Stimulated activated naive B cell treated with anti-CD40 and anti-IgM and Interleukin-4, amounts not matched to agents 10 μg/mL and 1 μg/mL and 100 μg/mL, for 72 hours (primary cell): Measurements from ENCODE around the gene CYP2C9.
"Not testable (repeated sequence)": the region's sequence is repeated elsewhere in the genome, so short reads cannot be mapped to it uniquely, and the experiment has no call there.

Source experiments
- ATAC-seq, 2 donors: fragments of 150-1000 bp; cut with Tn5 transposase; replicated peaks; 2 replicates each; pipeline ENCODE4 v1.10.0; 2021; ENCODE audit warnings: moderate library complexity in 1 of 2
- DNase-seq: peaks from one replicate; pipeline ENCODE4 v3.0.0; 2021
- H3K27ac Mint-ChIP-seq: one replicate; pipeline ENCODE4 v1.8.0; 2022; ENCODE audit warnings: mild to moderate bottlenecking, mixed read lengths
- H3K27me3 Mint-ChIP-seq, 2 donors: one replicate each; pipeline ENCODE4 v1.8.0; 2022; ENCODE audit warnings: mixed read lengths in 2 of 2
- H3K36me3 Mint-ChIP-seq, 2 donors: one replicate each; pipeline ENCODE4 v1.8.0; 2022; ENCODE audit warnings: mixed read lengths in 2 of 2, mild to moderate bottlenecking in 1 of 2
- H3K4me1 Mint-ChIP-seq, 2 donors: one replicate each; pipeline ENCODE4 v1.8.0; 2022; ENCODE audit warnings: mixed read lengths in 2 of 2, mild to moderate bottlenecking in 1 of 2
- H3K4me3 Mint-ChIP-seq, 2 donors: one replicate each; pipeline ENCODE4 v1.8.0; 2022; ENCODE audit warnings: mild to moderate bottlenecking in 2 of 2, mixed read lengths in 2 of 2, moderate library complexity in 1 of 2
- H3K9me3 Mint-ChIP-seq, 2 donors: one replicate each; pipeline ENCODE4 v1.8.0; 2022; ENCODE audit warnings: mixed read lengths in 2 of 2, mild to moderate bottlenecking in 1 of 2

CYP2C9 gene

DNA sequence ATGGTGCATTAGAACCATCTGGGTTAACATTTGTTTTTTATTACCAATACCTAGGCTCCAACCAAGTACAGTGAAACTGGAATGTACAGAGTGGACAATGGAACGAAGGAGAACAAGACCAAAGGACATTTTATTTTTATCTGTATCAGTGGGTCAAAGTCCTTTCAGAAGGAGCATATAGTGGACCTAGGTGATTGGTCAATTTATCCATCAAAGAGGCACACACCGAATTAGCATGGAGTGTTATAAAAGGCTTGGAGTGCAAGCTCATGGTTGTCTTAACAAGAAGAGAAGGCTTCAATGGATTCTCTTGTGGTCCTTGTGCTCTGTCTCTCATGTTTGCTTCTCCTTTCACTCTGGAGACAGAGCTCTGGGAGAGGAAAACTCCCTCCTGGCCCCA, at the start of gene CYP2C9:
Gene CYP2C9 (plus strand): TSS at position 276 of the 400 bp plus-strand sequence. CDS start 25 bp downstream, at position 301.
- Mint-ChIP-seq H3K27ac (no peak within 1 kb of the TSS), H3K9me3 (peaks cover 10 to 14% of the 10 kb centered on the region in 2 donors), H3K36me3 (peaks cover 0 to 2% of the 10 kb centered on the region in 2 donors), H3K27me3 (no peaks in the 10 kb centered on the region), H3K4me3 (no peak within 1 kb of the TSS), H3K4me1 (no peaks in the 10 kb centered on the region)
- ATAC-seq (no peak), DNase-seq (no peak)

DNA sequence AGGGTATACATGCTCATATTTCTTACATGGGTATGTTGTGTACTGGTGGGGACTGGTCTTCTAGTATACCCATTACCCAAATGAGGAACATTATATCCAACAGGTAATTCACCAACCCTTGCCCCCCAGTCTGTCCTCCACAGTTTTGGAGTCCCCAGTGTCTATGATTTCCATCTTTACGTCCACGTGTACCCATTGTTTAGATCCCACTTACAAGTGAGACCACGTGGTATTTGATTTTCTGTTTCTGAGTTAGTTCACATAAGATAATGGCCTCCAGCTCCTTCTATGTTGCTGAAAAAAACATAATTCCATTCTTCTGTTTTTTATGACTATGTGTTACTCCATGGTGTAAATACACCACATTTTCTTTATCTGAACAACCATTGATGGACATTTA, 49.3 kb upstream of the CYP2C9 start:
- Mint-ChIP-seq H3K4me1 (no peaks in the 10 kb centered on the region), H3K27ac (no peak overlapping the region), H3K27me3 (no peaks in the 10 kb centered on the region), H3K36me3 (no peaks in the 10 kb centered on the region), H3K9me3 (peaks cover 4 to 7% of the 10 kb centered on the region in 2 donors), H3K4me3 (no peak overlapping the region)
- DNase-seq = no peak
- no peak for ATAC-seq

DNA sequence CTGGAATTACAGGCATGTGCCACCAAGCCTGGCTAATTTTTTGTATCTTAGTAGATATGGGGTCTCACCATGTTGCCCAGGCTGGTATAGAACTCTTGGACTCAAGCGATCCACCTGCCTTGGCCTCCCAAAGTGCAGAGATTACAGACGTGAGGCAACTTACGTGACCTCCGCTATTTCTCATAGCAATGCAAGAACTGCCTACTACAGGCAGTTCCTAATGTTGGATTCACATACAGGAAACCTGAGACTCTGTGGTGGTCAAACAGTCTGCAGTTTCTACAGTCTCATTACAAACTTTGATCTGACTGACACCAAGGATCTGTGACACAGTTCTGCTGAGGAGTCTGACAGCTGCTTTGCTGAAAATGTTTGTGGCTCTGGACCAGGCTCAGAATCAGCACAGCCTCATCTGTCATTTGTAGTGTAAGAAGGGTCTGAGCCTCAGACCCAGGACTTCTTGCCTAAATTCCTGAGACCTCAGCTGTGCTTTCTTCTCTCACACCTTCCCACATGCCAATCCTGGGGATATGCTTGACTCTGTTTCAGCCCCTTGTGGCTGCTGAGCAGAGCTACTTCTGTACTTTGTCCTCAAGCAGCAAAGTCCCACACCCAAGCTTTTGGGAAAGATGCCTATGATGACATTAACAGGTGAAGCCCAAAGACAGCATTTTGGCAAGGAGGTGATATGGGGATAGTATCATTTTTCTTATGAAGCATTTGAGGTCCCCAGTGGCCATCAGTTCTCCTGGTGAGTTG, 48.0 kb upstream of the CYP2C9 start:
- H3K36me3 Mint-ChIP-seq = no peaks in the 10 kb centered on the region
- H3K9me3 Mint-ChIP-seq = peaks cover 4 to 11% of the 10 kb centered on the region in 2 donors
- H3K27ac Mint-ChIP-seq = no peak overlapping the region
- no peak overlapping the region for H3K4me3 Mint-ChIP-seq
- no peaks in the 10 kb centered on the region for H3K27me3 Mint-ChIP-seq
- ATAC-seq (no peak), DNase-seq (no peak)
- no peaks in the 10 kb centered on the region for H3K4me1 Mint-ChIP-seq

DNA sequence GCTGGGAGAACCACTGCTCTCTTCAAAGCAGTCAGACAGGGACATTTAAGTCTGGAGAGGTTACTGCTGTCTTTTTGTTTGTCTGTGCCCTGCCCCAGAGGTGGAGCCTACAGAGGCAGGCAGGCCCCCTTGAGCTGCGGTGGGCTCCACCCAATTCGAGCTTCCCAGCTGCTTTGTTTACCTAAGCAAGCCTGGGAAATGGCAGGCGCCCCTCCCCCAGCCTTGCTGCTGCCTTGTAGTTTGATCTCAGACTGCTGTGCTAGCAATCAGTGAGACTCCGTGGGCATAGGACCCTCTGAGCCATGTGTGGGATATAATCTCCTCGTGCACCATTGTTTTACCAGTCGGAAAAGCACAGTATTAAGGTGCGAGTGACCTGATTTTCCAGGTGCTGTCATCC, 40.0 kb upstream of the CYP2C9 start:
- not testable (repeated sequence) for H3K27me3 Mint-ChIP-seq, ATAC-seq, H3K27ac Mint-ChIP-seq, H3K4me1 Mint-ChIP-seq, H3K4me3 Mint-ChIP-seq, DNase-seq, H3K36me3 Mint-ChIP-seq
- peaks cover 0 to 20% of the 10 kb centered on the region in 2 donors for H3K9me3 Mint-ChIP-seq

DNA sequence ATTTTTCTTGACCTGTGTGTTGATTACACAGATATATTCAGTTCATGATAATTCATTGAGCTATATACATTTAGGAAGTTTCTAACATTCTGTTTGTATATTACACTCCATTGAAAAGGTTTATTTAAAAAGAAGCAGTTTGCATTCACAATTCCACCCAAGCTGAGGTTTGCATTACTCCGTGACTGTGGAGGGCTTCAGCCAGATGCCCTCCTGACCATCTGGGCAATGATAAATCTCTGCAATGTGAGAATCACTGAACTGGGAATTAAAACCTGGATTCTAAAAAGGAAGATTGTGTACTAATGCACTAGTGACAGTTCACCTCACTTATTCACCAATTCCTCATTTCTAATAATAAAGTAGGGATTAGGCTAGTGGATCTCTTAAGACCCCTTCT, 36.4 kb upstream of the CYP2C9 start:
- H3K27me3 Mint-ChIP-seq = peaks cover 0 to 4% of the 10 kb centered on the region in 2 donors
- H3K36me3 Mint-ChIP-seq = no peaks in the 10 kb centered on the region
- H3K4me3 Mint-ChIP-seq = no peak overlapping the region
- no peak for ATAC-seq
- H3K27ac Mint-ChIP-seq = no peak overlapping the region
- no peak for DNase-seq
- peaks cover 0 to 11% of the 10 kb centered on the region in 2 donors for H3K9me3 Mint-ChIP-seq
- H3K4me1 Mint-ChIP-seq = no peaks in the 10 kb centered on the region

DNA sequence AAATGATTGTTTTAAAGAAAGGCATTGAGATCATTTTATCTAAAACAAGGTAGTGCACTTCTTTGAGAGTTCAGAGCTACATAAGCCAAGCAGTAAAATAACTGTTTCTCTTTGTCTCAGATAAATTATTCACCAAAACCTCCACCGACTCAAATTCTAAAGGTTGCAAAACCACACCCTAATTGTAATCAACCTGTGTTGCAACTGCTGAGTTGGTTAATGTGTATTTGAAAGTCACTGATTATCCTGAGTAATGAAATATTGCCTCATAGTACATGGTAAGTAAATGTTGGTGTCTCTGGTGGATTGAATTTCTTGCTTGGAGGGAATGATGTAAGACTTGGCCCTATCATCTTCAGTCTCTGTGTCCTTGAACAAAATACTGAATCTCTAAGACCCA, 35.9 kb upstream of the CYP2C9 start:
- Mint-ChIP-seq H3K4me3 (no peak overlapping the region), H3K27ac (no peak overlapping the region), H3K4me1 (no peaks in the 10 kb centered on the region), H3K9me3 (peaks cover 0 to 6% of the 10 kb centered on the region in 2 donors), H3K36me3 (no peaks in the 10 kb centered on the region), H3K27me3 (peaks cover 0 to 4% of the 10 kb centered on the region in 2 donors)
- ATAC-seq (no peak), DNase-seq (no peak)

DNA sequence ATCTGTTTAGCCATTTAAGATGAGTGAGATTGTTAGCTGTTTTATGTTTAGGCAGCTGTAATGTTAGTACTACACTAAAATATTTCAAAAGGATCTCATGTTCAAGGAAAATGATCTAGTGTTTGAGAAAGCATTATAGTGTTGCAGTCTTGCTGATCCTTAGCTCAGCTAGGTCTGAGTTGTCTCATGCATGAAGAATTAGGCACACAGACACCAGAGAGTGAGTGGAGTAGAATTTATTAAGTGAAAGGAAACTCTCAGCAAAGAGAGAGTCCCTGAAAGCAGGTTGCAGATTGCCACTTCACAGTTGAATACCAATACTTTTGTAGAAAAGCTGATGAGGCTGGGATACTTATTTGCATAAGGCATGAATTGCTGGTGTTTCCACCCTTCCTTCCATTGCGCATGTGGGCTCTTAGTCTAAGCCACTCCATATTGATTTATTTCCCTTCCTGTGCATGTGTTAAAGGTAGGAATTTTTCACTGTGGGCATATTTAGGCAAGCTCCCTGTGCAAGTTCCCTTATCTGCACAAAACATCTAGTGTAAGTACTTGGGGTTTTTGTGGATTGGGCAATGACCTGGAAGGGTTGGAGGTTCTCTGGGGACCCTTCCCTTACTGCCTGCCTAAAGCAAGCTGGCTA, 33.8 kb upstream of the CYP2C9 start:
- H3K27ac Mint-ChIP-seq, H3K36me3 Mint-ChIP-seq, H3K4me1 Mint-ChIP-seq, H3K4me3 Mint-ChIP-seq, H3K27me3 Mint-ChIP-seq, H3K9me3 Mint-ChIP-seq, DNase-seq, ATAC-seq: not testable (repeated sequence)

DNA sequence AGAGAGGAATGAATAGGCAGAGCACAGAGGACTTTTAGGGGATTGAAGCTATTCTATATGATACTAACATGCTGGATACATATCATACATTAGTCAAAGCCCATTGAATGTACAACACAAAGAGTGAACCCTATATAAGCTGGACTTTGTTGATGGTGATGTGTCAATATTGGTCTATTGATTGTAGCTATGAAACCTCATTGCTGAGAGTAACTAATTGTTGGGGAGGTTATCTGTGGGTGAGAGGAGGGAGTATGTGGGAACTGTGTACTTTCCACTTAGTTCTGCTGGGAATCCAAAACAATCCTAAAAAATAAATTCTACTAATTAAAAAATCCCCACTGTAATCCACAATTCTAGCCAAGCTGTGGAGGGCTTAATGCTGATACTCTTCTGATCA, 22.0 kb upstream of the CYP2C9 start:
- no peaks in the 10 kb centered on the region for H3K36me3 Mint-ChIP-seq
- no peak overlapping the region for H3K27ac Mint-ChIP-seq
- no peaks in the 10 kb centered on the region for H3K4me1 Mint-ChIP-seq
- peaks cover 0 to 2% of the 10 kb centered on the region in 2 donors for H3K27me3 Mint-ChIP-seq
- peaks cover 16 to 17% of the 10 kb centered on the region in 2 donors for H3K9me3 Mint-ChIP-seq
- DNase-seq (no peak), ATAC-seq (no peak)
- H3K4me3 Mint-ChIP-seq = no peak overlapping the region

DNA sequence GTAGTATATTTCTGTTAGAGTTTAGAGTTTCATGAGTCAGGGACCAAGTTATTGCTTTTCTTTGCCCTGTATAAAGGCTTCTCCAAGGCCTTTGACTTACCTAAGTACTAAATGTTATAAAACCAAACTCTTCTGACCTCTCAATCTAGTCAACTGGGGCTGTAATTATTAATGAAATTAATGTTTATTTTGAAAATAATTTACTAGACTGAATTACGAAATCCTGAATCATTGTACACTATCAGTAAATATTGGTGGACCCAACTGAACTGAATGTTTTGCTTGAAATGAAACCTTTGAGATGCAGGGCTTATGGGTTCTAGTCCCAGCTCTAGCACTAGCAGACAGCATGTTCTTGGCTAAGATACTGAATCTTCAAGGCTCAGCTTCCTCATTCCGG, 1.7 kb upstream of the CYP2C9 start:
- peaks cover 0 to under 1% of the 10 kb centered on the region in 2 donors for H3K36me3 Mint-ChIP-seq
- H3K9me3 Mint-ChIP-seq = peaks cover 1 to 6% of the 10 kb centered on the region in 2 donors
- H3K4me3 Mint-ChIP-seq = no peak overlapping the region
- no peaks in the 10 kb centered on the region for H3K27me3 Mint-ChIP-seq
- DNase-seq (no peak), ATAC-seq (no peak)
- H3K4me1 Mint-ChIP-seq = no peaks in the 10 kb centered on the region
- no peak overlapping the region for H3K27ac Mint-ChIP-seq

DNA sequence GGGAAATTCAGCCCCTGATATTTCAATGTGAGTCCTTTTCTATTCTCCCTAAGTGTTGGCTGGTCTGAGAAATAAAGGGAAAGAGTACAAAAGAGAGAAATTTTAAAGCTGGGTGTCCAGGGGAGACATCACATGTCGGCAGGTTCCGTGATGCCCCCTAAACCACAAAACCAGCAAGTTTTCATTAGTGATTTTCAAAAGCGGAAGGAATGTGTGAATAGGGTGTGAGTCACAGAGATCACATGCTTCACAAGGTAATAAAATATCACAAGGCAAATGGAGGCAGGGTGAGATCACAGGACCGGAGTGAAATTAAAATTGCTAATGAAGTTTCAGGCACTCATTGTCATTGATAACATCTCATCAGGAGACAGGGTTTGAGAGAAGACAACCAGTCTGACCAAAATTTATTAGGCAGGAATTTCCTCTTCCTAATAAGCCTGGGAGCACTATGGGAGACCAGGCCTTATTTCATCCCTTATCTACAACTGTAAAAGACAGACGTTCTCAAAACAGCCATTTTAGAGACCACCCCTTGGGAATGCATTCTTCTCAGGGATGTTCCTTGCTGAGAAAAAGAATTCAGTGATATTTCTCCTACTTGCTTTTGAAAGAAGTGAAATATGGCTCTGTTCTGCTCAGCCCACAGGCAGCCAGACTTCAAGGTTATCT, 5.1 kb downstream of the CYP2C9 start:
- not testable (repeated sequence) for H3K36me3 Mint-ChIP-seq, H3K27ac Mint-ChIP-seq, H3K4me1 Mint-ChIP-seq, DNase-seq, H3K4me3 Mint-ChIP-seq, ATAC-seq, H3K27me3 Mint-ChIP-seq
- H3K9me3 Mint-ChIP-seq = peaks cover 14 to 24% of the 10 kb centered on the region in 2 donors

DNA sequence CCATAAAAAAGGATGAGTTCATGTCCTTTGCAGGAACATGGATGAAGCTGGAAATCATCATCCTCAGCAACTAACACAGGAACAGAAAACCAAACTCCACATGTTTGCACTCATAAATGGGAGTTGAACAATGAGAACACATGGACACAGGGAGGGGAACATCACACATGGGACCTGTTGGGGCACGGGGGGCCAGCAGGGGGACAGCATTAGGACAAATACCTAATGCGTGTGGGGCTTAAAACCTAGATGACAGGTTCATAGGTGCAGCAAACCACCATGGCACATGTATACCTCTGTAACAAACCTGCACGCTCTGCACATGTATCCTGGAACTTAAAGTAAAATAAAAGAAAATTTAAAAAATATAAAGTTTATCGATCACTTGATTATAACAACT, 7.7 kb downstream of the CYP2C9 start:
- not testable (repeated sequence) for H3K4me1 Mint-ChIP-seq, ATAC-seq

DNA sequence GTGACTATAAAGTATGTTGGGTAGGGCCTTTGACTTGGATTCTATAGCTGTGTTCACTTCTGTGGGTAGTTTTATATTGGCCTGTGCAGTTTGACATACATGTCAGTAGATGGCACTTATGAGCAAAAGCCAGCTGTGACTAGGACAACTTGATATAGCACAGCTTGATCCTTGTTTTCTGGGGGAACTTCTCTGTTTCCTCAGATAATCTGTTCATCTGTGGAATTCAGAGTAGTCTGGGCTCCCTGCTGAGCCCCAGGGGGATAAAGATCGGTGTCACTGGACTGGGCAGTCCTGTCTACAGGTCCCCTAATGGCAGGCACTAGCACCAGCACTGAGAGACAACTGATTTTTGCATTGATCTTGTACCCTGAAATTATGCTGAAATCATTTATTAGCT, 25.4 kb downstream of the CYP2C9 start:
- ATAC-seq (peak; percentile 73 to 78), DNase-seq (no peak)
- Mint-ChIP-seq H3K27me3 (peaks cover 6 to 10% of the 10 kb centered on the region in 2 donors), H3K36me3 (no peaks in the 10 kb centered on the region), H3K9me3 (peaks cover 0 to 3% of the 10 kb centered on the region in 2 donors), H3K27ac (no peak overlapping the region), H3K4me1 (no peaks in the 10 kb centered on the region), H3K4me3 (no peak overlapping the region)

More for the DNA sequence above, 7.7 kb downstream of the CYP2C9 start:
- not testable (repeated sequence) for H3K36me3 Mint-ChIP-seq, H3K27ac Mint-ChIP-seq, DNase-seq, H3K27me3 Mint-ChIP-seq, H3K4me3 Mint-ChIP-seq
- H3K9me3 Mint-ChIP-seq = peaks cover 14 to 21% of the 10 kb centered on the region in 2 donors

DNA sequence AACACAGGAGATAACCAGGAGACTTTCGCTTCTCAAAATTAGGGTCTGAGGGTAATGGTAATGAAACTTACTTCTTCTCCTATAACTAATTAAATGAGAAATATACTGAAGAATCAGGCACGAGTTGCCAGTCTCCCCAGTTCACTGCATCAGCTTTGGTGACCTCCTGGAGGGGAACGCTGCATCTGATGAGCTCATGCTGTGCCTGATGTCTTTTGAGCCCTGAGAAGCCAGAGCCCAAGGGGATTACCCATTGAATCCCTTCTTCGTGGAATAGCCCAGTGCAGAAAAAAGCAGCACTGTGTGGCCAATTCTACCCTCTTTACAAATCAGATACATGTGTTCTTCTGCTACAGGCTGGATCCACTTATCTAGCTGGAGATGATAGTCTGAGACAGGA, 45.1 kb downstream of the CYP2C9 start:
- peaks cover 0 to 2% of the 10 kb centered on the region in 2 donors for H3K9me3 Mint-ChIP-seq
- no peaks in the 10 kb centered on the region for H3K4me1 Mint-ChIP-seq
- H3K36me3 Mint-ChIP-seq = no peaks in the 10 kb centered on the region
- ATAC-seq (no peak), DNase-seq (no peak)
- no peak overlapping the region for H3K4me3 Mint-ChIP-seq
- no peak overlapping the region for H3K27ac Mint-ChIP-seq
- peaks cover 0 to 4% of the 10 kb centered on the region in 2 donors for H3K27me3 Mint-ChIP-seq

DNA sequence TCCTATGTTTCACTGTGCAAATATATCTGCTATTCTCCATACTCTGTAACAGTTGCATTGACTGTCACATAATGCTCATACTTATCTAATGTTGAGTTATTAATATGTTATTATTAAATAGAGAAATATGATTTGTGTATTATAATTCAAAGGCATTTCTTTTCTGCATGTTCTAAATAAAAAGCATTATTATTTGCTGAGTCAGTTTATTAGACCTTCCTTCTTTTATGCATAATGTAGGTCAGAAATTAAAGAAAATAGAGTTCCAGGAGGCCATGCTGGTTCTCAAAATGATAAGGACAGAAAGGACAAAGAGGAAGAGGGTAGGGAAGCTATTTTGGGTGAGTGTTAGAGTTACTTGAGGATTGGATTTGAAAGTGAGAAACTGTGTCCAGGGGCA, 50.7 kb downstream of the CYP2C9 start:
- no peaks in the 10 kb centered on the region for H3K4me1 Mint-ChIP-seq
- H3K36me3 Mint-ChIP-seq = peaks cover 0 to 3% of the 10 kb centered on the region in 2 donors
- no peak for DNase-seq
- H3K4me3 Mint-ChIP-seq = no peak overlapping the region
- peaks cover 0 to 4% of the 10 kb centered on the region in 2 donors for H3K27me3 Mint-ChIP-seq
- ATAC-seq = no peak
- peaks cover 14 to 15% of the 10 kb centered on the region in 2 donors for H3K9me3 Mint-ChIP-seq
- no peak overlapping the region for H3K27ac Mint-ChIP-seq
